GM12873 (cell line): ENCODE results near the gene MYO7B.

Source experiments
- CTCF ChIP-seq: IDR thresholded peaks from 2 replicates; pipeline ENCODE4 v1.5.1; 2012; ENCODE audit warnings: low read depth, mild to moderate bottlenecking, moderate library complexity, low read length, control low read depth; ENCODE audit not compliant: insufficient read depth; ENCODE audit errors: missing control alignments

The MYO7B gene

GRCh38 chr2:127565261-127566138 is 30.0 kb downstream of the MYO7B start:
- TF ChIP-seq CTCF: no peak

- no peak for TF ChIP-seq CTCF
Measured at GRCh38 chr2:127566139-127566417, 30.6 kb downstream of the MYO7B start.

GRCh38 chr2:127566576-127566975 is 31.1 kb downstream of the MYO7B start:
- TF ChIP-seq CTCF: no peak

- TF ChIP-seq CTCF: no peak
Measured at GRCh38 chr2:127567351-127567854, 31.9 kb downstream of the MYO7B start.

GRCh38 chr2:127568128-127568527 is 32.6 kb downstream of the MYO7B start:
- TF ChIP-seq CTCF: no peak

GRCh38 chr2:127569666-127570065 is 34.2 kb downstream of the MYO7B start:
- no peak for TF ChIP-seq CTCF

GRCh38 chr2:127570282-127571250 is 35.1 kb downstream of the MYO7B start:
- TF ChIP-seq CTCF: no peak
